Measurements from ENCODE around the gene PLXNA2. TPM values are rescaled to one million over a fixed set of nuclear protein-coding genes. Genes with fewer than 3 reads are reported as not detected.

Gene PLXNA2
- total and polyA plus RNA-seq, 2 of the 13 experiments (the other 11 are each of a cell fraction or from before 2014, with no cell fraction given) = 1.1 to 2.1 TPM

- FAIRE-seq (no peak), ATAC-seq (no peak), DNase-seq (ENCODE audit: low spot score) (no peak)
- ChIA-PET POLR2A (no interaction called here), CTCF (ENCODE audit: low intra/inter-chr PET ratio, low total read pairs) (interaction anchor here (1.3 kb wide), 1 partner anchor 206 kb away, joined by 3 read pairs; no protein-coding TSS in a partner anchor)
- intact Hi-C loops (cut with micrococcal nuclease; ENCODE audit: unreplicated experiment) = no loop called here
- no peaks in the 10 kb centered on the region for H3K4me1 ChIP-seq (ENCODE audit: insufficient read depth, low read length)
- TF ChIP-seq ZNF17 (CRISPR knock-in tag; IDR thresholded peaks at IDR 0.05) (no peak), SP5 (CRISPR knock-in tag; IDR thresholded peaks at IDR 0.05; ENCODE audit: borderline replicate concordance, low read depth) (no peak), MTF2 (CRISPR knock-in tag; IDR thresholded peaks at IDR 0.05; ENCODE audit: borderline replicate concordance) (no peak), SNAPC4 (CRISPR knock-in tag; IDR thresholded peaks at IDR 0.05) (no peak), RBAK (CRISPR knock-in tag; IDR thresholded peaks at IDR 0.05) (no peak), ESRRA (CRISPR knock-in tag; IDR thresholded peaks at IDR 0.05; ENCODE audit: low read depth) (no peak), ZNF331 (CRISPR knock-in tag; IDR thresholded peaks at IDR 0.05) (no peak)
- H3K9me3 ChIP-seq (ENCODE audit: low read length) = no peaks in the 10 kb centered on the region
- in situ Hi-C loops (cut with HindIII; ENCODE audit: extremely low pct_ligation_motif_present, low pct_unique_long_range_greater_than_20kb) = no loop called here
- no peaks in the 10 kb centered on the region for H3K79me2 ChIP-seq (ENCODE audit: insufficient read depth, low read length)
- no peak overlapping the region for H2AFZ ChIP-seq (ENCODE audit: low read length)
- H3K36me3 ChIP-seq (replicated peaks in 1 of 2; ENCODE audit: control insufficient read depth in 1 of 2, insufficient read depth in 2 of 2, low read length in 2 of 2) = peaks cover 0 to 2% of the 10 kb centered on the region in 2 experiments; a peak in 1 of 5 replicates
- H3K27me3 ChIP-seq (ENCODE audit: control insufficient read depth in 1 of 2, insufficient read depth in 2 of 2, low read length in 2 of 2) = no peaks in the 10 kb centered on the region
- WGBS (ENCODE audit: low lambda C conversion rate) = 81% methylated on average over 9 of the region's 9 CpGs
- H3K9ac ChIP-seq (ENCODE audit: insufficient read depth, low read depth, low read length) = no peak overlapping the region
- no peak overlapping the region for H3K27ac ChIP-seq (ENCODE audit: extremely low read length, insufficient read depth, low read length)
- H4K20me1 ChIP-seq (ENCODE audit: insufficient read depth, low read length) = no peaks in the 10 kb centered on the region
- BruUV-seq (replicated peaks) = no TSS peak
- H3K4me3 ChIP-seq (replicated peaks in 1 of 3; ENCODE audit: insufficient read depth in 1 of 3, low read depth in 2 of 3, low read length in 3 of 3) = no peak overlapping the region
- H3K4me2 ChIP-seq (ENCODE audit: low read depth, low read length) = no peak overlapping the region
Measured at GRCh38 chr1:208090388-208091301, 153.5 kb downstream of the PLXNA2 start.

Measured in HepG2 (cell line).